Measurements from ENCODE around the gene WNT9A.

The WNT9A gene

GRCh38 chr1:227897704-227898438 lies 49.9 kb downstream of the WNT9A start:
- no peak for DNase-seq (ENCODE audit: low read depth, low spot score)

DNA sequence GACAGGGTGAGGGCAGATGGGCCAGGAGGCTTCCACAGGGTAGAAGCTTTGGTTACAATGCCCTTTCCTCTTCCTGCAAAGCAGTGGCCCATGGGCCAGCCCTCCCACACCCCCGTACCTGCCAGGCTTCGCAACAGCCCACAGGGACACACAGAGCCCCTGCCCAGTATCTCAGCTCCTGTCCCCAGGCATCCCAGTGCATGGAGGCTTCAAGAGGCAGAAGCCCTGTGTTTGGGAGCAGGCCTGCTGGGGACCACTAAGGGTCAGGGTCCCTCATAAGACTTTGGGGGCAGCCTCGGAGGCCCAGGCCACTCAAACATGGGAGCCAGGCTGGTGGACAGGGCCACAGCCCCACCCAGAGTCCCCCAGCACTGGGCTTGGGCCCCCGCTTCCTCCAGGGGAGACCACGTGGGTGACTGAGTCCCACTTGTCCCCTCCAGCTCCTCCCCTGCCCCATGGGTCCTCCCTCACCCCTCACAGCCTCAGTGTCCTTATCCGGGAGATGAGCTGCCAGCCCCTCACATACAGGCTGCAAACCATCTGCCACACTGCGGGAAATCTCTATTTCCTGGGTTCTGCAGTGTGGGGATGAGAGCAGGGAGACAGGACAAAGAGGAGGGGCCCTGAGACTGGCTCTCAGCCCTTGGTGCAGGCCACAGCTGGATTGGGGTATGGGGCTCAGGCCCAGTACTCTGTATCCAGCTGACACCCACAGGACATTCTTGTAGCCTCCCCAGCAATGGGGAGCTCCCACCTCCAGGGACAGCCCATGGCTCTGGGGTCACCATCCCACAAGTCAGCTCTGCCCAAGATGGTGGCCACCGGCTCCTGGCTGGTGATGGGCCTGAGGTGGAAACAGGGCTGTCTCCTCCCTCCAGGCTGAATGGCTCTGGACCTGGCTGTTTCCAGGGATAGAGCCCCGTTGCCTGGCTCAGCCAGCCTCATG lies 50.7 kb downstream of the WNT9A start:
- no peak for DNase-seq (ENCODE audit: low read depth, low spot score)

DNA sequence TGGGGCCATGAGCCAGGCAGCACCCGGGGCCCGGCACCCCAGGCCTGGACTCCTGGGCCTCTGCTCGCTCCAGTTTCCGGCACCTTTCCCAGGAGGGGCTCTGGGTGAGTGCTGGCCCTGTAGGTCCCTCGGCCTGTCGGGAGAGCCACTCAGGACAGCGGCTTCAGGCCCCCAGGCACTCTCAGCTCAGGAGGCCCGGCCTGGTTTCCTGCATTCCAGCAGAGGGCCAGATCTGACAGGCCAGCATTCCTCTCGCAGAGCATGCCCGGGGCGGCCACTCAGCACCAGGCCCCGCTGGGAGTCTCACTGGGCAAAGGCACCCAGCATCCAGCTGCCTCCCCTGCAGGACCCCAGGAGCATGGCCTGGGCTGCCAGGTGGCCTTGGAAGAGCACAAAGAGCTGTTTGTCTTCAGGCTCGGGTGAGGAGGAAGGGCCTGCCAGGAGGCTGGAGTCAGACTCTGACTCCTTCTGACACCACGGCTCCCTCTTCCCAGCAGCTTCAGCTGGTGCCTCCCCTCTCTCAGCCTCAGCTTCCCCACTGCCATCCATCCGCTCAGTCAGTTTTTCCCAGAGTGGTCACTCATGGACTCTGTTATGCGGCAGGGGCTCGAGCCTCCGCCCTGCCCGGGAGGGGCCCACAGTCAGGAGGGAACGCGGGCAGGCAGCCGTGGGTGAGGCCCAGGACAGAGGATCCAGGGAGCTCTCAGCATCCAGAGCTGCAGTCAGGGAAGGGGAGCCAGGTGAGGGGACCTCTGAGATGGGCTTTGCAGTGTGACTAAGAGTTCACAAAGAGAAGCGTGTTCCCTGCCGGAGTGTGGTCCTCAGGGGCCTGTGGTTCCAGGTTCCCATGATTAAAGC lies 51.7 kb downstream of the WNT9A start:
- DNase-seq (ENCODE audit: low read depth, low spot score) = no peak

- no peak for DNase-seq (ENCODE audit: low read depth, low spot score)
Observed at GRCh38 chr1:227894831-227895451, 52.8 kb downstream of the WNT9A start.

GRCh38 chr1:227893949-227894721 lies 53.6 kb downstream of the WNT9A start:
- DNase-seq (ENCODE audit: low read depth, low spot score) = no peak

- no peak for DNase-seq (ENCODE audit: low read depth, low spot score)
Observed at GRCh38 chr1:227893300-227893948, 54.3 kb downstream of the WNT9A start.

- no peak for DNase-seq (ENCODE audit: low read depth, low spot score)
Observed at GRCh38 chr1:227892489-227893299, 55.0 kb downstream of the WNT9A start.

DNA sequence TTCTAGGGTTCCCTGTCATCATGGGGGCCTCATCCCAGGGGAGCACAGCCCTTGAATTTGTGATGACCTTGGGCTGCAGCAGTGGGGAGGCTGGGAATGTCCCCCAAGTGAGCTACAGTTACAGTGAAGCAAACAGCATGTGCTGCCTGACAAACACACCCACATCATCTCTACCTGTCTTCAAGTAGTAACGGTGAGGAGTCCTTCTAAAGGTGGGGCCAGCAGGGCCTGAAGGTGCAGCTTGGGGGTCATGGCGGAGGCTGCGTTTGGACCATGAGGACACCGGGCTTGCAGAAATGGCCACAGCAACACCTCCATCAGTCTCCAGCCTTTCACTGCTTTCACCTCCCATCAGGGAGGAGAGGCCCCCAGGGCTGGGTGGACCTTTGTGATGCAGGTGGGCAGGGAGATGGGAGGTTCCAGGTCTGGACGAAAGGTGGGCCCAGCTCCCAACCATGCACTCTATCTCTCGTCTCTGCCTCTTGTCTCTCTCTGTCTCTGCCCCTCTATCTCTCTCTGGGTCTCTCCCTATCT lies 55.7 kb downstream of the WNT9A start:
- DNase-seq (ENCODE audit: low read depth, low spot score) = no peak

GRCh38 chr1:227891223-227891954 lies 56.3 kb downstream of the WNT9A start:
- DNase-seq (ENCODE audit: low read depth, low spot score) = no peak

GRCh38 chr1:227890451-227891222 lies 57.1 kb downstream of the WNT9A start:
- no peak for DNase-seq (ENCODE audit: low read depth, low spot score)

DNA sequence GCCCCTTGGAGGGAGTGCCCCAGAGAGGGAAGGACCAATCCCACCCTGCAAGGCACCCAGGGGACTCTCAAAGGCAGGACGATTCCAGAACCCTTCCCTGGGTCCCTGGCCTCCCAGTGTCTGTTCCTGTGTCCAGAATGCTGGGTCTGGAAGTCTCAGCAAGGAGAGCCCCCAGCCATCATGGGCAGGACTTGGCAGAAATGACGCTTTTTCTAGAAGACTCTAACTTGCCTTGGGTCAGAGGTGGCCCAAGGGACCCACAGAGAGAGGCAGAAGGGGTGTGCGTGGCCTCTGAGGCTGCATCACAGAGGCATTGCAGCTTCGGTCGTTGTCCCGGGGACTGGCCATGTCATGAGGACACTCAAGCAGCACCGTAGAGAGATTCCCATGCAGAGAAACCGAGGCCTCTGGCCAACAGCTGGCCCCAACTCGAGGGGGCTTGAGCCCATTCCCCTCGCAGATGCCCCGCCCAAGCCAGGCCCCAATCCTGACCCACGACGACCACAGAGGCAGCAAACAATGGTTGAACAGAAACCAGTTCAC lies 57.8 kb downstream of the WNT9A start:
- no peak for DNase-seq (ENCODE audit: low read depth, low spot score)

DNA sequence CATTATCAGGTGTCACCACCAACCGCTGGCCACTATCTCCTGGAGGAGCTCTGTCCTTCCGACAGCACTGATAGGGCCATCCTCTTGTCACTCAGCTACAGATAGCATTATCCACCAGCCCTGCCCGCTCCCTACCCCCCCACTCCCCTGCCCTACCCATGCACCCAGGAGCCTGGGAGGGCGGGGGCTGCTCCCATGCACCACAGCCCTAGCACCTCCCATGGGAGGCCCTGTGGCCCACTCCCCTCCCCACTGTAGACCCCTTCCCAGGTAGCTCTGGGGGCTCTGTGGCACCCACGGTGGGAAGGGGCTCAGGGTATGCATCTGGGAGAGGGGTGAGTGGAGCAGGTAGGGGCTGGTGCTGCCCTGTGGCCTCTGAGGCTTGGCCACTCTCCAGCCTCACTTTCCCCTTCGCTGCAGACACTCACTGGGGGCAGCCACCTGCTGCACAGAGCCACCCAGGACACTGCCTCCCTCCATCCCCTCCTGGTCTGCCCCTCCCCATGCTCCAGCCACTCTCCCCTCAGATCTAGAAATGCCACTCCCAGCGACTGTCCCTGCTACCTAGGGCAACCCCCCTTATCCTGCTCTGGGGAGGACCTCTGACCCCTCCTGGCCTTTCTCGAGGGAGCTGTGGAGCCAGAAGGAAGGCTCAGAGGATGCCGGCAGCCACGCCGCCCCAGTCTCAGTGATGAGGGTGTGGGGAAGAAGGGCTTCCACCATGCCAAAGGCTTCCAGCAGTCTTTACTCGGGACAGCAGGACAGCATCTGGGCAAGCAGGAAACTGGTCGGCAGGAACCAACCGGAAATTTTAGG lies 58.5 kb downstream of the WNT9A start:
- no peak for DNase-seq (ENCODE audit: low read depth, low spot score)

- no peak for DNase-seq (ENCODE audit: low read depth, low spot score)
Observed at GRCh38 chr1:227888404-227889046, 59.2 kb downstream of the WNT9A start.

- no peak for DNase-seq (ENCODE audit: low read depth, low spot score)
Observed at GRCh38 chr1:227887697-227888403, 59.9 kb downstream of the WNT9A start.

All from brain pericyte (primary cell).